Activated CD8-positive, alpha-beta memory T cell treated with anti-CD3 and anti-CD28 coated beads, Interleukin-2, amount 50 U/mL, for 4 hours (primary cell): ENCODE measurements around the gene HCN2.
A peak's percentile ranks its signal among the peaks of the same experiment; 100 is the strongest.
"Not testable (repeated sequence)": the region's sequence is repeated elsewhere in the genome, so short reads cannot be mapped to it uniquely, and the experiment has no call there.

ENCODE experiments used
- DNase-seq: peaks from one replicate; pipeline ENCODE4 v3.0.0-alpha.2; 2020

Gene HCN2

GRCh38 chr19:622666-623065 lies 33.0 kb downstream of the HCN2 start:
- DNase-seq = no peak

GRCh38 chr19:623175-623916 lies 33.7 kb downstream of the HCN2 start:
- DNase-seq = no peak

GRCh38 chr19:623974-624373 lies 34.3 kb downstream of the HCN2 start:
- no peak for DNase-seq

- DNase-seq = no peak
Measured at GRCh38 chr19:624433-625109, 34.9 kb downstream of the HCN2 start.

- DNase-seq = no peak
Measured at GRCh38 chr19:625257-625656, 35.6 kb downstream of the HCN2 start.

- DNase-seq = not testable (repeated sequence)
Measured at GRCh38 chr19:626566-626965, 36.9 kb downstream of the HCN2 start.

GRCh38 chr19:628168-628567 lies 38.5 kb downstream of the HCN2 start:
- DNase-seq = no peak

- not testable (repeated sequence) for DNase-seq
Measured at GRCh38 chr19:629515-629914, 39.8 kb downstream of the HCN2 start.

GRCh38 chr19:629961-630714 lies 40.5 kb downstream of the HCN2 start:
- no peak for DNase-seq

DNA sequence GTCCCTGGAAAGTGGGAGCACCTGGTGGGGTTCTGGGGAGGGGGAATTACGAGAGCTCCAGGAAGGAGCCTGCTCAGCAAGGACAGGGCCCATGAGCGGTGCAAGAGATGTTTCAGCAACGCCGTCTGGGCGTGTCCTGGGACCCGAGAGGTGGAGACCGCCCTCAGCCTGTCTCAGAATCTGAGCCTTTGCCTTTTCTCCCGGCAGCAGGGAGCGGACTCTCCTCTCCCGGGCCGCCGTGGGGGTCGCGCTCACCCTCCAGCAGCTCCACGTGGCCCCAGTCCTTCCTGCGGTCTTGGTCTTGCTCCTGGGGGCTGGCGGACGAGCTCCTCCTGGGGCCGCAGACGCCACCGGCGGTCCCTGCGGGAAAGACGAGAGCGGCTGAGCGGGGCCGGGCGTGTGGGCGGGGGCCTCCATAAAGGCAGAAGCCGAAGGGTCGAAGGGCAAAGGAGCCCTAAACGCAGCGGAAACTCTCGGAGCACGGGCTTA lies 42.9 kb downstream of the HCN2 start:
- peak; percentile 35 for DNase-seq

DNA sequence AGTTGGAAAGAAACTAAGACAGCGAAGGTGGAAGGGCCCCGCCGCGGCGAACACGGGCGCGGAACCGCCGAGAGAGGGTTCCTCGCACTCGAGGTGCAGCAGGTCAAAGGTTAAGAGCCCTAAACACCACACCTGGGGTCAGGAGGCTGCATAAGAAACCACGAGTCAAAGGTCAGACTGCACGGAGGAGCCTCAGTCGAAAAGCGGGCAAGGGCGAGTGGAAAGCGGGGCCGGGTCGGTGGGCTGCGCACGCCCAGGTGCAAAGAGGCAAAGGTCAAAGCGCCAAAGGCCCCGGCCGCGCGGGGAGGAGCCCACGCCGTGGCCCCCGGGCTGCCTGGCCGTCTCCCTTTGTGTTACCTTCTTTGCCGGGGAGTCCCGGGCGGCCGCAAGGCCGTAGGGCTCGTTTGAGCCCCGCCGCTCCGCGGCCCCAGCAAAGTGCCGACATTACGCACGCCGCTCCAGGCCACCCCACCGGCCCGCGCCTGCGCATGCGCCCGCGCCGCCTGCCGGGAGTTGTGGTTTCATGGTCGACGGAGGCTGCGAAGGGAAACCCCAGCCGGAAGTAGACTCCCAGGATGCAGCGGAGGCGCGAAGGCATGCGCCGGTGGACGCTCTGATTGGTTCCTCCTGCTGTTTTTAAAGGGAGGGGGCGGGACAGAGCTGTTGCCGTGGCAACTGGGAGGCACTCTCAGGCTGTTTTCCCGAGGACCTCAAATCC lies 43.5 kb downstream of the HCN2 start, which contains the start of gene POLRMT:
TSS of gene POLRMT (minus strand) at position 470 of the 718 bp plus-strand sequence. CDS start at position 445, 25 bp downstream.
- DNase-seq = peak; percentile 94

GRCh38 chr19:633786-634639 lies 44.3 kb downstream of the HCN2 start:
- DNase-seq = no peak

- DNase-seq = no peak
Measured at GRCh38 chr19:634975-635652, 45.4 kb downstream of the HCN2 start.

DNA sequence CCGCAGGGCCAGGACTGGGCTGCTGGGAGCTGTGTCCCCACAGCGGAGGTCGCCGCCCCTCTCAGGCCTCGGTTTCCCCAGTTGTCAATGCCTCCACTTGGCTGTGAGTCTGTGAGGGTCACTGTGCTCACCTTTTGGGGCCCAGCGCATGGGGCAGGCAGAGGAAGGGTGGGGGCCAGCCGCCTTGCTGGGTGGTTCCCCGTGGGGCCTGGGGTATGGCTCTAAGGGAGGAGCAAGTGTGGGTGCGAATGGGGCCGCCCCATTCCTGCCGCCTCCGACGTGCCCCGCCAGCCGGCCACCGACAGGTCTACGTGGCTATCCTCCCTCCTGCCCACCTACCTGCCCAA lies 49.2 kb downstream of the HCN2 start:
- DNase-seq = no peak

GRCh38 chr19:639253-640160 lies 49.8 kb downstream of the HCN2 start, which contains the start of gene FGF22:
TSS of gene FGF22 (plus strand) at chr19:639879. CDS start at chr19:639926, 47 bp downstream.
- DNase-seq = peak; percentile 97

GRCh38 chr19:640161-640558 lies 50.5 kb downstream of the HCN2 start:
- DNase-seq = no peak

DNA sequence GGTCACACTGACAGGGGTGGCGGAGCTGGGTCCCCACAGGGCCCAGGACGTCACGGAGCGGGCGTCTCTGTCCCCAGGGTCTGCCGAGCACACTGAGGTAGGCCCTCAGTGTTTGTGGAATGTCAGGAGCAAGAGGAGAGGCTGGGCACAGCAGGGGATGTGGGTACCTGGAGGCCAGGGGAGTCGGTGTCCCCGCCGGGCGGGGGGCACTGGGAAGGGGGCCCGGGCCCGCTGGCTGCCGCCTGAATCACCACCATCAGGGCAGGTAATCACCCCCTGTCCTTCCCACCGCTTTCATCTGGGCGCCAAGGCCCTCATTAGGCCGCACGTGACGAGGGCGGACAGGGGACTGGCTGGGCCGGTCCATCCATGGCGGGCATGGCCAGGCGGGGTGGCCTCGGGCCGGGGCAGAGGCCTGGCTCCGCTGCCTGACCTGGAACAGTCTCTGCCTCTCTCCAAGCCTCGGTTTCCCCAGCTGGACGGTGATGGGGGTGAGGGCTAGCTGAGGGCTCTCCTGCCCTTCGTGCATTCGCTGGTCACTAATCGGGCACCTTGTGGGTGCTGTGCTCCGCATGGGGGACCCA lies 51.0 kb downstream of the HCN2 start:
- DNase-seq = no peak

GRCh38 chr19:641702-642101 lies 52.0 kb downstream of the HCN2 start:
- DNase-seq = no peak
